ENCODE measurements around the gene MARCO. TPM values are rescaled to one million over a fixed set of nuclear protein-coding genes. Genes with fewer than 3 reads are reported as not detected.
"Not testable (repeated sequence)": the region's sequence is repeated elsewhere in the genome, so short reads cannot be mapped to it uniquely, and the experiment has no call there.

The MARCO gene
- total RNA-seq, 2 donors from 2014 or later: 10.4 to 13.7 TPM

DNA sequence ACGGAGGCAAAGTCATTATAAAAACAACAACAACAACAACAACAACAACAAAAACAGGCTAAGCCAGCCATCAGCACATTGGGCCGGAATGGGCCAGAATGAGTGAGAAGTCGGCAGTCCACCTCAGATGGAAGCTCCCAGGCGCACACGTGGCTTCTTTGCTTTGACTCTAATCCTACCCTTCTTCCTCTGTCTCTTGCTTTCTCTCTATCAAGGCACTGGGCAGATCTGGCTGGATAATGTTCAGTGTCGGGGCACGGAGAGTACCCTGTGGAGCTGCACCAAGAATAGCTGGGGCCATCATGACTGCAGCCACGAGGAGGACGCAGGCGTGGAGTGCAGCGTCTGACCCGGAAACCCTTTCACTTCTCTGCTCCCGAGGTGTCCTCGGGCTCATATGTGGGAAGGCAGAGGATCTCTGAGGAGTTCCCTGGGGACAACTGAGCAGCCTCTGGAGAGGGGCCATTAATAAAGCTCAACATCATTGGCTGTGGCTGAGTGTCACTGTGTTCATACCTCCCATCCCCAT, 52.2 kb downstream of the MARCO start:
- Histone ChIP-seq H3K4me3 (no peak overlapping the region), H3K36me3 (no peaks in the 10 kb centered on the region), H3K27ac (no peak overlapping the region), H3K4me1 (ENCODE audit: control insufficient read depth in 1 of 2, low read depth in 2 of 2) (no peaks in the 10 kb centered on the region), H3K9me3 (no peaks in the 10 kb centered on the region), H3K27me3 (replicated peaks; ENCODE audit: insufficient read depth) (no peaks in the 10 kb centered on the region)
- ATAC-seq (ENCODE audit: insufficient number of reproducible peaks, low FRiP score, low read depth) (no peak), DNase-seq (ENCODE audit: low spot score) (no peak)
- TF ChIP-seq, protein P1, sequence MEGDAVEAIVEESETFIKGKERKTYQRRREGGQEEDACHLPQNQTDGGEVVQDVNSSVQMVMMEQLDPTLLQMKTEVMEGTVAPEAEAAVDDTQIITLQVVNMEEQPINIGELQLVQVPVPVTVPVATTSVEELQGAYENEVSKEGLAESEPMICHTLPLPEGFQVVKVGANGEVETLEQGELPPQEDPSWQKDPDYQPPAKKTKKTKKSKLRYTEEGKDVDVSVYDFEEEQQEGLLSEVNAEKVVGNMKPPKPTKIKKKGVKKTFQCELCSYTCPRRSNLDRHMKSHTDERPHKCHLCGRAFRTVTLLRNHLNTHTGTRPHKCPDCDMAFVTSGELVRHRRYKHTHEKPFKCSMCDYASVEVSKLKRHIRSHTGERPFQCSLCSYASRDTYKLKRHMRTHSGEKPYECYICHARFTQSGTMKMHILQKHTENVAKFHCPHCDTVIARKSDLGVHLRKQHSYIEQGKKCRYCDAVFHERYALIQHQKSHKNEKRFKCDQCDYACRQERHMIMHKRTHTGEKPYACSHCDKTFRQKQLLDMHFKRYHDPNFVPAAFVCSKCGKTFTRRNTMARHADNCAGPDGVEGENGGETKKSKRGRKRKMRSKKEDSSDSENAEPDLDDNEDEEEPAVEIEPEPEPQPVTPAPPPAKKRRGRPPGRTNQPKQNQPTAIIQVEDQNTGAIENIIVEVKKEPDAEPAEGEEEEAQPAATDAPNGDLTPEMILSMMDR (IDR thresholded peaks at IDR 0.05): no peak

DNA sequence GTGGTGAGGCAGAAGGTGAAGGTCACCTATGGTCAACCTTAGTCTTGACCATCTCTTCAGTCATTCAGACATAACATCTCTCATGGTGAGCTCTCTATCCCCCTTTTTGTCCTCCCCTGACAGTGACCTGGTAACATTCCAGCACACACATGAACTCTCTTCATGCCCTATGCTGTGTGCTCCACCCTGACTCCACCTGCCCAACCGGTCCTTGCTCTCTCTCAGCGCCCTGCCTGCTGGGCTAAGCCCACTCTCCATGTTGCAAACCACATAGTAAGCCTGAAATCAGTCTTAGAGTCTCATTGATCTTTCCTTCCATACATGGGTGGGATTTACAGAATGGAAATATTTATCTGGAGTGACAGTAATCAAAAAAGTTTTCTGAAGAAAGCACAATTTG, 52.8 kb downstream of the MARCO start:
- H3K4me3 ChIP-seq: no peak overlapping the region
- TF ChIP-seq, protein P1 (IDR thresholded peaks at IDR 0.05): no peak
- ATAC-seq (ENCODE audit: insufficient number of reproducible peaks, low FRiP score, low read depth): no peak
- no peaks in the 10 kb centered on the region for H3K36me3 ChIP-seq
- no peak overlapping the region for H3K27ac ChIP-seq
- no peaks in the 10 kb centered on the region for H3K27me3 ChIP-seq (replicated peaks; ENCODE audit: insufficient read depth)
- DNase-seq (ENCODE audit: low spot score): no peak
- no peaks in the 10 kb centered on the region for H3K4me1 ChIP-seq (ENCODE audit: control insufficient read depth in 1 of 2, low read depth in 2 of 2)
- H3K9me3 ChIP-seq: no peaks in the 10 kb centered on the region

DNA sequence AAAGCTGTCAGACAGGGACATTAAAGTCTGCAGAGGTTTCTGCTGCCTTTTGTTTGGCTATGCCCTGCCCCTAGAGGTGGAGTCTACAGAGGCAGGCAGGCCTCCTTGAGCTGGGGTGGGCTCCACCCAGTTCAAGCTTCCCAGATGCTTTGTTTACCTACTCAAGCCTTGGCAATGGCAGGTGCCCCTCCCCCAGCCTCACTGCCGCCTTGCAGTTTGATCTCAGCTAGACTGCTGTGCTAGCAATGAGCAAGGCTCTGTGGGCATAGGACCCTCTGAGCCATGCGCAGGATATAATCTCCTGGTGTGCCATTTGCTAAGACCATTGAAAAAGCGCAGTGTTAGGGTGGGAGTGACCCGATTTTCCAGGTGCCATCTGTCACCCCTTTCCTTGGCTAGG, 61.9 kb downstream of the MARCO start:
- H3K27me3 ChIP-seq (replicated peaks; ENCODE audit: insufficient read depth); H3K4me1 ChIP-seq (ENCODE audit: control insufficient read depth in 1 of 2, low read depth in 2 of 2); DNase-seq (ENCODE audit: low spot score); ATAC-seq (ENCODE audit: insufficient number of reproducible peaks, low FRiP score, low read depth); H3K36me3 ChIP-seq; H3K27ac ChIP-seq; H3K4me3 ChIP-seq; H3K9me3 ChIP-seq: not testable (repeated sequence)

DNA sequence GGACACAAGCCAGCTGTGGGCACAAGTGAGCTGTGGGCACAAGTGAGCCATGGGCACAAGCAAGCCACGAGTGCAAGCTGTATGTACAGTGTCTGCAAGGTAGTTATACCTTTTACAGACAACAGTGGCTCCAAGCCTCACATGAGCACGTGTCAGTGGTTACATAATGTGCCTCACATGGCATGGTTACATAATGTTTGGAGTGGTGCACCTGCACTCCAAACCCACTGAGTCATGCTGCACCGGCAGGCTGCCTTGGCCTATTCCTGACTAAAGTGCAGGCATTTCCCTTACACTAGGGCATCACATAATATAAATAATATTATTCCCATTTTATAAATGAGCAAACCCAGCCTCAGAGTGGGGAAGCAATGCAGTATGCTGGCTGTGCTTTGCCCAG, 62.6 kb downstream of the MARCO start:
- H3K4me1 ChIP-seq (ENCODE audit: control insufficient read depth in 1 of 2, low read depth in 2 of 2): no peaks in the 10 kb centered on the region
- ATAC-seq (ENCODE audit: insufficient number of reproducible peaks, low FRiP score, low read depth) (no peak), DNase-seq (ENCODE audit: low spot score) (no peak)
- no peaks in the 10 kb centered on the region for H3K27me3 ChIP-seq (replicated peaks; ENCODE audit: insufficient read depth)
- no peak overlapping the region for H3K4me3 ChIP-seq
- TF ChIP-seq, protein P1 (IDR thresholded peaks at IDR 0.05): no peak
- H3K27ac ChIP-seq: no peak overlapping the region
- H3K36me3 ChIP-seq: no peaks in the 10 kb centered on the region
- H3K9me3 ChIP-seq: no peaks in the 10 kb centered on the region

DNA sequence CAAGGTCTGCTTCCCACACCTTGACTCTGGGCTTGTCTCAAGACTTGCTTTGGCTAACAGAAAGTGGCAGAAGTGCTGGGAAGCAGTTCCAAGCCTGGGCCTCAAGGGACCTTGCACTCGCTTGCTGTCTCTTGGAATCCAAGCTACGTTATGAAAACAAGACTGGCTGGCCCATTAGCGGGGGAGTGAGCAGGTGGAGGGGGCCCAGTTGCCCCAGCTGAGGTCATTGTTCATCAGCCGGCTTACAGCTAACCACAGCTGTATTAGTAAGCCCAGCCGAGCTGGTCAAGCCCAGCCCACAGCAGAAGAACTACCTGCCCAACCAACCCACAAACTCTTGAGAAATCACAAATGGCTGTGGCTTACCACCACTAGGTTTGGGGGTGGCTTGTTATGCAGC, 63.1 kb downstream of the MARCO start:
- TF ChIP-seq, protein P1 (IDR thresholded peaks at IDR 0.05): no peak
- Histone ChIP-seq H3K27ac (no peak overlapping the region), H3K27me3 (replicated peaks; ENCODE audit: insufficient read depth) (no peaks in the 10 kb centered on the region), H3K4me1 (ENCODE audit: control insufficient read depth in 1 of 2, low read depth in 2 of 2) (no peaks in the 10 kb centered on the region), H3K9me3 (no peaks in the 10 kb centered on the region), H3K36me3 (no peaks in the 10 kb centered on the region), H3K4me3 (no peak overlapping the region)
- ATAC-seq (ENCODE audit: insufficient number of reproducible peaks, low FRiP score, low read depth): no peak
- no peak for DNase-seq (ENCODE audit: low spot score)

DNA sequence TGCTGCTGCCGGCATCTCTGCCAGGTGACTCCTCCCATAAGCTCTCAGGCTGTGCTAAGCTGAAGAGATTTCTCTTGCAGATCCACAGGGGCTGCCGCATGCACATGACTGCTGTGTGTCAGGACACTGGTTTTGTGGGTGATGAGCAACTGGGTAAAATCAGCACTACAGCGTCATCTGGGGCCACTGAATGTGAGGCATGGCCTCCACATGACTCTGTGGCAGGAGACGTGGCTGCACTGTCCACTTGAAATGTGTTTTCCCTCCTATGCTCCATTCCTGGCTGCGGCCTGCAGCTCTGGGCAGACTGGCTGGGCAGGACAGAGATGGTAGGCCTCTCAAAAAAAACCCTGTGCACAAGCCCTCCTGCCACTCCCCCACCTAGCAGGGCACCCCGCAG, 63.6 kb downstream of the MARCO start:
- Histone ChIP-seq H3K4me3 (no peak overlapping the region), H3K27ac (no peak overlapping the region), H3K9me3 (no peaks in the 10 kb centered on the region), H3K4me1 (ENCODE audit: control insufficient read depth in 1 of 2, low read depth in 2 of 2) (no peaks in the 10 kb centered on the region), H3K27me3 (replicated peaks; ENCODE audit: insufficient read depth) (no peaks in the 10 kb centered on the region), H3K36me3 (no peaks in the 10 kb centered on the region)
- TF ChIP-seq, protein P1 (IDR thresholded peaks at IDR 0.05): no peak
- ATAC-seq (ENCODE audit: insufficient number of reproducible peaks, low FRiP score, low read depth): no peak
- no peak for DNase-seq (ENCODE audit: low spot score)

Measured in thoracic aorta (tissue), 2 donors.